ENCODE measurements around the gene SLCO3A1.

Gene SLCO3A1

DNA sequence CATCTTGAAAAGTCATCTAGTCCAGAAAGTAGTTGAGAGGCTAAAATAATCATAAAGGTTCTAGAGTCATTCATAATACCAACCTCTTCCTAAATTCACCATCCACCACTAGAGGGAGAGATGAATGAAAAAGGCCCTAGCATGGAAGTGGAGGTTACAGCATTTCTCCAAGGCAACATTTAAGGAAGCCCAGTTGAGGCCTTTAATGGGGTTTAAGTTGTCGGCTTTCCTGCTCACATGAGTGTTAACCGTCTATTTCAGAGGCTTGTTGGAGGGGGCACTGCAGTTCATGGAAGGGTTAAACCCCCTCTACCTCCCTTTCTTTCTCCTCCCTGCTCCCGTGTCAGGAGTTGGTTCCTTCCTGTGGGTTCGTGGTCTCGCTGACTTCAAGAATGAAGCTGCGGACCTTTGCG is 3.8 kb upstream of the SLCO3A1 start:
- DNase-seq (ENCODE audit: low read depth), result no peak
- TF ChIP-seq, protein P1, sequence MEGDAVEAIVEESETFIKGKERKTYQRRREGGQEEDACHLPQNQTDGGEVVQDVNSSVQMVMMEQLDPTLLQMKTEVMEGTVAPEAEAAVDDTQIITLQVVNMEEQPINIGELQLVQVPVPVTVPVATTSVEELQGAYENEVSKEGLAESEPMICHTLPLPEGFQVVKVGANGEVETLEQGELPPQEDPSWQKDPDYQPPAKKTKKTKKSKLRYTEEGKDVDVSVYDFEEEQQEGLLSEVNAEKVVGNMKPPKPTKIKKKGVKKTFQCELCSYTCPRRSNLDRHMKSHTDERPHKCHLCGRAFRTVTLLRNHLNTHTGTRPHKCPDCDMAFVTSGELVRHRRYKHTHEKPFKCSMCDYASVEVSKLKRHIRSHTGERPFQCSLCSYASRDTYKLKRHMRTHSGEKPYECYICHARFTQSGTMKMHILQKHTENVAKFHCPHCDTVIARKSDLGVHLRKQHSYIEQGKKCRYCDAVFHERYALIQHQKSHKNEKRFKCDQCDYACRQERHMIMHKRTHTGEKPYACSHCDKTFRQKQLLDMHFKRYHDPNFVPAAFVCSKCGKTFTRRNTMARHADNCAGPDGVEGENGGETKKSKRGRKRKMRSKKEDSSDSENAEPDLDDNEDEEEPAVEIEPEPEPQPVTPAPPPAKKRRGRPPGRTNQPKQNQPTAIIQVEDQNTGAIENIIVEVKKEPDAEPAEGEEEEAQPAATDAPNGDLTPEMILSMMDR (IDR thresholded peaks at IDR 0.05; ENCODE audit: low read depth, low read length, missing control alignments), result peak; percentile 37
- H3K4me3 ChIP-seq (ENCODE audit: low read depth, low read length), result no peak overlapping the region

DNA sequence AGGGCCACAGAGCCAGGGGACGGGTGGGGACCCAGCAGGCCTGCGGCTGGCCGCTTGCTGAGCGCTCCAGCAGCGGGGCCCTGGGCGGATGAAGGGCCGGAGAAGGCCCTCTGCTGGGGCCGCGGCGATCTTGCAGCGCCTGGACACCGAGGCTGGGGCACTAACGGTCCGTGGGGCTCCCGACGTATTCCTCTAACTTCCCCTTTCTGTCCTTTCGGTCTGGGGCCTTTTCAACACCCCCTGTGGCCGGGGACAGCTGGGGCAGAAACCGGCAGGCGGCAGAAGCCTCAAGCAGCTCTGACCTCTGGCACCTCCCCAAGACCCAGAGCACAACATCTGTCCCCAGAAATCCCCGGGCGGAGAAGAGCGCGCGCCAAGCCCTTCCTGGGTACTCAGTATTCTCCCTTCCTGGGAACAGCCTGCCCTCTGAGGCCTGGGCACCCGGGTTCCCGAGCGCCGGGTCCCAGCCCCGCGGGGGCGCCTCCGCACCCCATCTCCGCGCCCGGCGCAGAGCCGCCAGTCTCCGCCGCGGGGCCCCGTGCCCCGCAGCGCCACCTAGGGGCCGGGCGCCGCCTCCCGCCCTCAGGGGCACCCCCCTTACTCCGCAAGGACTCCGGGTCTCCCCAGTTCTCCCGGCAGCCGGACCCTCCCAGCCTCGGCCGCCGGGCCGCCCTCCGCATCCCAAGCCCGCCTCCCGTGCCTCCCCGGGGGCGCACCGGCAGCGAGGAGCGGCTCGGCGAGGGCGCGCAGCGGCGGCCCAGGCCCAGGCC is 582 bp upstream of the SLCO3A1 start:
- TF ChIP-seq, protein P1 (IDR thresholded peaks at IDR 0.05; ENCODE audit: low read depth, low read length, missing control alignments), result peak; percentile 75
- DNase-seq (ENCODE audit: low read depth), result no peak
- H3K4me3 ChIP-seq (ENCODE audit: low read depth, low read length), result peak overlapping the region; percentile 30

DNA sequence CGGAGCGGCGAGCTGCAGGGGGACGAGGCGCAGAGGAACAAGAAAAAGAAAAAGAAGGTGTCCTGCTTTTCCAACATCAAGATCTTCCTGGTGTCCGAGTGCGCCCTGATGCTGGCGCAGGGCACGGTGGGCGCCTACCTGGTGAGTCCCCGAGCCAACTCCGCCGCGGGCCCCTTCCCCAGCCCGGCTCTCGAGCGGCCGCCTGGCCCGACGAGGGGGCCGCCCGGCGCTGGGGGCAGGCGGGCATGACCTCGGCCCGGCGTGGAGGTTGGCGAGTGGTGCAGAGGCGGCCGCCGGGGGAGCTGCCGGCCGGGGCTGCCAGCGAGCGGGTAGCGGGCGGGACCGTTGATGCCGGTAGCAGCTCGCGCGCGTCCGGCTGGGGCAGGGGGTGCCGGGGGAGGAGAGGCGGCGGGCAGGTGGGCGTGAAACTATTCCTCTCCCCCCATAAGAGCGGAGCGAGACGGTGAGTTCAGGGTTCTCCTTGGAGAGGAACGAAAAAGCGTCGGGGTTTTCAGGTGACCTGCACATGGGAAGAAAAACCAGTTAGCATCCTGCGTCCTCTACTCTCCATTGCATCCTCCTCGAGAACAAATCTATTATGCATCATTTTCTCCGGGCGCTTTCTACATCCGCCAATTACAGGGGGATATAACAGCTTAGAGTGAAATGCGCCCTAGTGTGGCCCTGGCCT is 585 bp downstream of the SLCO3A1 start:
- no peak for DNase-seq (ENCODE audit: low read depth)
- TF ChIP-seq, protein P1 (IDR thresholded peaks at IDR 0.05; ENCODE audit: low read depth, low read length, missing control alignments), result no peak
- no peak overlapping the region for H3K4me3 ChIP-seq (ENCODE audit: low read depth, low read length)

DNA sequence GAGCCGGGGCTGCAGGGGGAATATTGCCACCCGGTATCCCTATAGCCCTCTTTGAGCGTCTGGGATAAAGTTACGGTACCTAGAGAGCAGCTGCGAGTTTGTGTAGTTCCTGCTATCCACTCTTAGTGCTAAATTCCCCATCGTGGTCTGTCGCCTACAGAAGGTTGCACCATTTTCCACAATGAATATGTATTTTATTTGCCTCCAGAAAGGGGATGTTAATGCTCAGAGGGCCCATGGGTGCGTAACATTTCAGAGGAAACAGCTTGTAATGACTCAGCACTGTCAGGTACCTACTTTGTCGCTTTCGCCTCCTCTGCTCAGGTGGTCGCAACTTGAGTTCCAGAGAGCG is 1.1 kb downstream of the SLCO3A1 start:
- no peak for DNase-seq (ENCODE audit: low read depth)

DNA sequence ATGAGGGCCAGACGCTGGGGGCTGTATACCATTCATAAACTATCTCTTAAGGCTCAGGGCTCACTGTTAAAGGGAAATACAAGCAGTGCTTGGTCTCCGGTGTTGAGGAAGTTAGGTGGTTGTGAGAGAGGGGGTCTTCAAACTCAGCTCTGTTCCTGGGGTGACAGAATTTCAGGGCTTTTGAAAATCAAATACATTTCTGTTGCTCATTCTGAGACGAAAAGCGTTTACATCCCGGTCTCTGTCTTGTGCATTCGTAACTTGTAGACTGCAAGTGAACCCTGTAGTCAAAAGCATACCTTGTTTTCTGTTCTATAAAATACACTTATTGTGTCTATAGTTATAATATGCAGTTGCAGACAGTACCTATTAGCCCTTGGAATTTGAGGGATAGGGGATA is 1.7 kb downstream of the SLCO3A1 start:
- no peak overlapping the region for H3K4me3 ChIP-seq (ENCODE audit: low read depth, low read length)
- TF ChIP-seq, protein P1 (IDR thresholded peaks at IDR 0.05; ENCODE audit: low read depth, low read length, missing control alignments), result no peak
- no peak for DNase-seq (ENCODE audit: low read depth)

More for the DNA sequence above, 1.1 kb downstream of the SLCO3A1 start:
- H3K4me3 ChIP-seq (ENCODE audit: low read depth, low read length), result no peak overlapping the region
- TF ChIP-seq, protein P1 (IDR thresholded peaks at IDR 0.05; ENCODE audit: low read depth, low read length, missing control alignments), result no peak

DNA sequence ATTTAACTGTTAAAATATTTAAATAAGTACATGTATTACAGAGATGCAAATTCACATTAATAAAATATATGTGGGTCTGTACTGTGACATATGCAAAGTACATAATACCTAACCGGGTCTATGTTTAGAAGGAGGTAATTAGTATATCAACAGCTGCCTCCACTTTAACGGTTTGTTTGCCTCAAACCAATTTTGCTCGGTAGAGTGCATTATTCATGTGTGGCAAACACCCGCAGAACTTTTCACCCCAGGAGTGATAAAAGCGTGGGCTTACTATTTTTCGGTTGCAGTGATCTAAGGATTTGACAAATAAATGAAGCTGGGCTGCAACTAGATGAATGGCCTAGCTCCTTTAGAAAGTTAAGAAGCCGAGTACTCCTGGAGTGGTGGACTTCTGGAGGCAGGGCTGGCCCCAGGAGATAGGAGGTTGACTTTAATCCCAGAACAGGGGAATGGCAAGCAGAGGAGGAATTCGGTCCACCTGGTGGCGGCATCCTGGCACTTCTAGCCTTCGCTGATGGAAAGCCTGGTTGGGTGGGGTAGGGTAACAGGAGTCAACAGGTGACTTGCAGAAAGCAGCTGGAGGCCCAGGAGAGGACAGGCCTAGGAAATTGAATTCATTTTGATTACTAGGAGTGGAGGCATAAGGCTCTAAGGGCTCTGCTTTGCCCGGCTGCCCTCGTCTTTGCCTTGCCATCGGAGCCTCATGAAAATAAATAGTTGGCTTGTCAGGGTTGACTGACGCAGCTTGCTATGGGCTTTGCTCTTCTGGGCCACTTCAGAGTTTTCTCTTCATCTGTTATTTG is 2.4 kb downstream of the SLCO3A1 start:
- TF ChIP-seq, protein P1 (IDR thresholded peaks at IDR 0.05; ENCODE audit: low read depth, low read length, missing control alignments), result no peak
- no peak overlapping the region for H3K4me3 ChIP-seq (ENCODE audit: low read depth, low read length)
- no peak for DNase-seq (ENCODE audit: low read depth)
